GM12874 (cell line): ENCODE data around the gene YWHAG.

Experiments used
- TF ChIP-seq, protein P1 (sequence below): IDR thresholded peaks from 2 replicates; pipeline ENCODE4 v1.5.1; 2011; ENCODE audit warnings: low read depth, mild to moderate bottlenecking, control low read depth, low read length, moderate library complexity; ENCODE audit not compliant: insufficient read depth

YWHAG gene

DNA sequence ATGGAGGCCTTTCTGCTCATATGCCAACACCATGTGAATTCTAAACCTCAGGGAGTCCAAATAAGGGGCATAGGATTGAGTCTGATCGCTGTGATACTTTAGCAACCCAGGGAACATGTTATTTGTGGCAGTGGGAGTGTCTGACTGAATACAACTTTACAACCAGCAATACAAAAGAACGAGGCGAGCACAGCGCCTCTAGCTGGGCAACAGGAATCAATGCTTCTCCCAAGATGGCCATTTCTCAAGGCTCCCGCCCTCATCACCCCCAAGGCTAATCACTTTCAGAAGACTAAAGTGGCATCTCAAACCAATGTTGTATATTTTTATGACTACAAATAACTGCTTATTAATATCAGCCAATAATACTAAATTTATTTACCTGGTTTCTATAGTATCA lies 28.1 kb downstream of the YWHAG start:
- TF ChIP-seq, protein P1, sequence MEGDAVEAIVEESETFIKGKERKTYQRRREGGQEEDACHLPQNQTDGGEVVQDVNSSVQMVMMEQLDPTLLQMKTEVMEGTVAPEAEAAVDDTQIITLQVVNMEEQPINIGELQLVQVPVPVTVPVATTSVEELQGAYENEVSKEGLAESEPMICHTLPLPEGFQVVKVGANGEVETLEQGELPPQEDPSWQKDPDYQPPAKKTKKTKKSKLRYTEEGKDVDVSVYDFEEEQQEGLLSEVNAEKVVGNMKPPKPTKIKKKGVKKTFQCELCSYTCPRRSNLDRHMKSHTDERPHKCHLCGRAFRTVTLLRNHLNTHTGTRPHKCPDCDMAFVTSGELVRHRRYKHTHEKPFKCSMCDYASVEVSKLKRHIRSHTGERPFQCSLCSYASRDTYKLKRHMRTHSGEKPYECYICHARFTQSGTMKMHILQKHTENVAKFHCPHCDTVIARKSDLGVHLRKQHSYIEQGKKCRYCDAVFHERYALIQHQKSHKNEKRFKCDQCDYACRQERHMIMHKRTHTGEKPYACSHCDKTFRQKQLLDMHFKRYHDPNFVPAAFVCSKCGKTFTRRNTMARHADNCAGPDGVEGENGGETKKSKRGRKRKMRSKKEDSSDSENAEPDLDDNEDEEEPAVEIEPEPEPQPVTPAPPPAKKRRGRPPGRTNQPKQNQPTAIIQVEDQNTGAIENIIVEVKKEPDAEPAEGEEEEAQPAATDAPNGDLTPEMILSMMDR: no peak

DNA sequence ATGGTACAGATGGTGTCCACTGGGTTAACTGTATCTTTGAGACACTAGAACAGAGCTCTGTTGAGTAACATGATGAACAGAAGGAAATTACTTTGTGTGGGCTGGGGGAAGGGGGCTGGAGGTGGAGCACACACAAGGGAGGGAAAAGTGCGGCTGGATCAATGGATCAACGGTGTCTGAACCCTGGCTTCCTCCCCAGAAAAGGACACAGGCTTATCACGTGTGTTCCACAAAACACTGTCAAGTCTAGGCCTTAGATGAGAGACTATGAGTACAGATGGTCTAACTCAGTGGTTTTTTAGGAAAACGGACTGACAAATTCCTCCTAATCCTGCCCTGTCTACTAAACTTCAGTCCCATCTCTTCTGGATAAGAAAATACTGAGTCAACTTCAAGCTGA lies 28.5 kb downstream of the YWHAG start:
- TF ChIP-seq, protein P1: no peak

DNA sequence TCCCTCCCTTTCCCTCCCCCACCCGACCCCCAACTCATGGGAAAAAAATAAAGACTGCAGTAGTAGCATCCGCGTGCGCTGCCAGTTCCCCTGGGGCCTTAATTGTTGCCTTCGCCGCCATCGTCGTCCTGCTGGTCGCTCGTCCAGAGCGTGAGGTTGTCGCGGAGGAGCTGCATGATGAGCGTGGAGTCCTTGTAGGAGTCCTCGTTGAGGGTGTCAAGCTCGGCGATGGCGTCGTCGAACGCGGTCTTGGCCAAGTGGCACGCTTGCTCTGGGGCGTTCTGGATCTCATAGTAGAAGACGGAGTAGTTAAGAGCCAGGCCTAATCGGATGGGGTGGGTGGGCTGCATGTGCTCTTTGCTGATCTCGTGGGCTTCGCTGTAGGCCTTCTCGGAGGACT lies 29.3 kb downstream of the YWHAG start:
- TF ChIP-seq, protein P1: no peak

DNA sequence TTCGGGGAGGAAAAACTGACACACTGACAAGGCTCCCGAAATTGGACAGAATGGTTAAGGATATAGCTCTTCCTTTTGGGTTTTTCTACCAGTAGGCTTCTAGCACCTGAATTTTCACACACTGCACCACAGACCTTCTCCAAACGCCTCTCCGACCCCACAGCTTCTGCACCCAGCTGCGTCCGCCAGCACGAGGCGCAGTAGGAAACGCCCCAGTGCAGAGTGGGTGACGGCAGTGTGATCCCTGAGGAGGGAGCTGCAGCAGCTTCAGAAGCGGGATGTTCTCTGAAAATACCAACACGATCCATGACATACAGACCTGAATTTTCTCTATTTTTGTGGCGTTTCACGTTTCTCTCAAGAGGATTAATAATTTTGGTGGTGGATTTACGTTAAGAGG lies 30.4 kb downstream of the YWHAG start:
- TF ChIP-seq, protein P1: no peak

DNA sequence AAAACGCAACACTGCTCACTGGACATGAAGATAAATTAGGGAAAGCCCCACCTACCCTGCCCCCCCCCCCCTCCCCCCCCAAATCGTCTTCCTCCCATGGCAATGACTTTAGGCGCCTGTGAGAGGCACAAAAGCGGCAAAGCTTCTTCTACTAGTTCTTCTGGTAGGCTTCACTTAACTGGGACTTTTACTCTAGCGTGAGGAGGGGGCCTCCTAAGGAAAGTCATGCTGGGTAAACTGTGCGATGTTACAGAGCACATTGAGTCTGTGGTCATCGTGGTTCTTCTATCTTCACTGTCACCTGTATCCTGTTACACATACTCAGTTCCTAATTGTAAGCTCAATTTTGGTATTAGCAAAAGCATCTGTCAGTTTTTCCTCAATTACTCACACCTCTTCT lies 31.2 kb downstream of the YWHAG start:
- TF ChIP-seq, protein P1: no peak

- TF ChIP-seq, protein P1: no peak
Observed at GRCh38 chr7:76326646-76327233, 32.1 kb downstream of the YWHAG start.

GRCh38 chr7:76325811-76326210 lies 33.0 kb downstream of the YWHAG start:
- TF ChIP-seq, protein P1: no peak
